ENCODE data around the gene SSTR3. TPM values are rescaled to one million over a fixed set of nuclear protein-coding genes. Genes with fewer than 3 reads are reported as not detected.
"Not testable (repeated sequence)": the region's sequence is repeated elsewhere in the genome, so short reads cannot be mapped to it uniquely, and the experiment has no call there.

The SSTR3 gene
- not detected for polyA plus RNA-seq (2013, experiment 1 of 2; ENCODE audit: insufficient read length)
- not detected for polyA plus RNA-seq (2013, experiment 2 of 2; ENCODE audit: insufficient read length)

DNA sequence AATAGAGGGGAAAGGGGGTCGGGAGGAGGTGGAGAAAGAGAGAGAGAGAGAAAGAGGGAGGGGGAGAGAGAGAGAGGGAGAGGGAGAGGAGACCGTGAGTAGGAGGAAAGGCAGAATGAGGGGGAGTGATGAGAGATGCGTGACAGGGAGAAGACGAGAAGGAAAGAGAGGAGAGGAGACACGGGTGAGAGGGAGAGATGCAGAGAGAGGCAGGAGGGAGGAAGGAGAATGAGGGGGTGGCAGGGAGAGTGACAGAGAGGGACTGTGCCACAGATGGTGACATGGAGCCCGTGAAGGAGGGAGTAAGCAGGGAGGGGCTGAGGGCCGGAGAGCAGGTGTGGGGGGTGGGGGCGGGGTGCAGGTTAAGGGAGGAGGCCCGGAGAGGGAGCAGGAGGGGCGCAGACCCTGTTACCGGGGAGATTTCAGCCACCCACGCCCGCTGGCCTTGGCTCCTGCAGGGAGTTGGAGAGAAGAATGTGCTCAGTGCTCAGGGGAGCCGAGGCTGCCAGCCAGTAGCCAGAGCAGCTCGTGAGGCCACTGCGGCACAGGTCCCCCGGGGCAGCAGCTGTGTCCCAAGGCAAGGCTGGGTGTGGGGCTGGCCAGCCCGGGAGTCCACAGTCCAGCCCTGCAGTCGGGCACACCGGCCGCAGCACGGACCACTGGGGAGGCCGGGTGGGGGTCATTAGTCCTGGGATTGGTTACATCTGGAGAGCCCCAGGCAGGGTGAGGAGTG, at the start of gene SSTR3:
SSTR3 (minus strand) TSS at position 304 of the 733 bp plus-strand sequence. CDS start 4,674 bp downstream, outside the sequence.
- no peak for DNase-seq

DNA sequence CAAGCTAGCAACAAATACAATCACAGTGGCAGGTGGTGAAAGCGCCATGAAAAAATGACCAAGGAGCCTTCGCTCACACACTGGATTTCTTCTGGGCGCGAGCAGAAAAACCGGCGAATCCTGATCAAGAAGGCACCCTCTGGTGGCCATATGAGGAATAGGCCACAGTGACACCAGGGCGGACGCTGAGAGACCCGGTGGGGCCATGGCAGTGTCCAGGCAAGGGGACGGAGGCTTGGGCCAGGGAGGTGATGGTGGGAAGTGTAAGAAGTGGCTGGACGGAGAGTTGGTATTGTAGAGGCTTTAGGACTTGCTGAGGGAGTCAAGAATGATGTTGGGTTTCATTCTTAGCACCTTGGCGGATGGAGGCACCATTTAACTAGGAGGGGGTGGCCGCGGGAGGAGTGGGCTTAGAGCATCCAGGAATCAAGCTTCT, 48.6 kb upstream of the SSTR3 start:
- DNase-seq, result peak; percentile 59

DNA sequence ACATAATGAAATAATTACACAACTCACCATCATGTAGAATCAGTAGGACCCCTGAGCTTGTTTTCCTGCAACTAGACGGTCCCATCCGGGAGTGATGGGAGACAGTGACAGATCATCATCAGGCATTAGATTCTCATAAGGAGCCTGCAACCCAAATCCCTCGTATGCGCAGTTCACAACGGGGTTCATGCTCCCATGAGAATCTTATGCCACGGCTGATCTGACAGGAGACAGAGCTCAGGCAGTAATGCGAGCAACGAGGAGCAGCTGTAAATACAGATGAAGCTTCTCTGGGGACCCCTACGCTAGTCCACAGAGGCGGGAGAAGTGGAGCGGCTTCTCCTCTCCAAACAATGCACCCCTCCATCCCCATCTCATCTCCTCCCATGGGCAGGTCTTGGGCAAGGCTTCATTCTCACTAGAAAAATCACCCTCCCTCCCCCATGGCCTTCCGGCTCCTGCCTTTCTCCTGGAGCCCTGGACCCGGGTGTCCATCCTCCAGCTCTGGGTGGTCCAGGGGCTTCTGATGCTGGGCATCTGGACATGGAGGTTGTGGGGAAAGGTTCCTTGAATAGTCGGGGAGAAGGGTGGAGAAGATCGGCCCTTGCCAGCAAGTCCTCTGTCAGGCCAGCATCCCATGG, 48.0 kb upstream of the SSTR3 start:
- DNase-seq, result no peak

DNA sequence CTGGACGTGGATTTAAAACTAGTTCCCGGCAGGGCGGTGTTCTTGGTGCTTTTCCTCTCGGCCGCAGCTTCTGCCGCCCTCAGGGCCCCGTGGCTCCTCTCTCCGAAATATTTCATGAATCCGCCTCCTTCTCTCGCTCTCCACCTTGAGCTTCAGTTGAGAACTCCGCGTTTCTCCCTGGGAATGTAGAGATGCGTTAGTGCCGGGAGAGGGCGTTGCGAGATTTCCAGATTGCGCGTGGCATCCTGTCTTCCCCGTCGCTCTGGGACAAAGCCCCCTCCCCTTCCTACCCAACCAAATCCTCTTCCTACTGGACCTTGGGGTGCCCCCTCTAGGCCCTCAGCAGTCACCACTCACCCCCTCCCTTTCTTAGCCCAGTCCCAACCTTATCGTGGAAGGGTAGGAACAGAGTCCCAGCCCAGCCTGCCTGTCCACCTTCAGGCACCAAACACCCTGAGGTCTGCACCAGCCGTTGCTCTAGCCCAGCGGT, 47.3 kb upstream of the SSTR3 start:
- peak; percentile 58 for DNase-seq

GRCh38 chr22:37258753-37259401, 46.6 kb upstream of the SSTR3 start:
- DNase-seq, result no peak

- no peak for DNase-seq
Measured at GRCh38 chr22:37258005-37258752, 45.9 kb upstream of the SSTR3 start.

DNA sequence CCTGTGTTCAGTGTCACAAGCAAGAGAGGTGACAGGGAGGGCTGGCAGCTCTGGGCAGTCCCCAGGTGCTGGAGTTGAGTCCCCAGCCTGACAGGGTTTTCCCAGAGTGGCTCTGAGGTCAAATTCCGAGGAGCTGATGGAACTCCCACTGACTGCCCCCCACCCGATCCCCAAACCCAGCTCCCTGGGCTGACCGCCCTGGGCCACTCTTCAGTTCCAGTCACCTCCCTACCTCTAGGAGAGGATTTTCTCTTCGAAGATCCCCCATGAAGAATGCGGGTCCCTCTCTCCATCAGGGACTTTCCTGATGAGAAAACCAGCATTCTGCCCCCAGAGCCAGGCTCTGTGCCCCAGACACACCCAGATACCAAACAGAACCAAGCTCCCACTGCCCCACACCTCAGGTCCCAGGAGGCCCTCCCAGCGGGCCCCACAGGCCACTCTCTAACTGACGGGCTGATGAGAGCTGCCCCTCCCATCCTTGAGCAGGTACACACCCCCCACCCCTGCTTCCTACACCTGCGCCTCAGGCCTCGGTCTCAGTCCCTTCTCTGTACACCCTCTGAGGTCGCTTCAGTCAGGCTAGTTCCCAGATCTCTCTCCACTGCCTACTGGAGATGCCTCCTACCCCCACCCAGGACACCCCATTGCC, 43.9 kb upstream of the SSTR3 start:
- no peak for DNase-seq

GRCh38 chr22:37255558-37256006, 43.3 kb upstream of the SSTR3 start:
- no peak for DNase-seq

DNA sequence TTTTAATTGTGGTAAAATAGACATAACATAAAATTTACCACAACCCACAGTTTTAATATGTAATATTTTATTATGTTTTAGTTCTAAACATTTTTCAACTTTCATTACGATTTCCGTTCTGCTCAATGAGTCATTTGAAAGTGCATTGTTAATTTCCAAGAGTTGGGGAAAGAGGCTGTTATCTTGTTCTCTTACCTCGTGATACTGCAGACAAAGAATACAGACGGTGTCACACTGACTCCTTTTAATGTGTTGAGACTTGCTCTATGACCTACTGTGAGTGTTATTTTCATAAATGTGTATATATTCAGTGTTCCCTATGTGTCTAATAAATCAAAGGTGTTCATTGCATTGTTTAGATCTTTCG, 42.6 kb upstream of the SSTR3 start:
- no peak for DNase-seq

GRCh38 chr22:37254209-37254866, 42.1 kb upstream of the SSTR3 start:
- peak; percentile 80 for DNase-seq

DNA sequence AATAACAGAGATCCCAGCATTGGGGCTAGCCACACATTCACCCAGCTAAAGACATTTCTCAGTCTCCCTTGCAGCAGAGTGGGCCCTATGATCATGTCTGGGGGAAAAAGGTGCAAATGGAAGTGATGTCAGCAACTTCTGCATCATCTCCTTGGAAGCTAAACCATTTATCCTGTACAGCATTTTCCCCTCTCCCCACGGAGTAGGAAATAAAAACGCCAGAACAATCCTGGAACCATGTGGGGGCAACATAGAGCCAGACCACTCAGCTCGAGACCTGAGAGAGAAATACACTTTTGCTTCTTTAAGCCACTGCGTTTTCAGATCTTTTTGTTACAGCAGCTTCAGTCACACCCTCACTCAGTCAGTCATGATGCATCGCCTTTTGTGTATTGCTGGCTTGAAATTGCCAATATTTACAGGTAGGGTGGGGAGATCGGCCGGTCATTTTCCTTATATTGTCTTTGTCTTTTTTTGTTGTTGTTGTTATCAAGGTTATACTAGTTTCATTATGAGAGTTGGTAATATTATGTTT, 40.9 kb upstream of the SSTR3 start:
- no peak for DNase-seq

GRCh38 chr22:37251836-37252235, 39.6 kb upstream of the SSTR3 start:
- not testable (repeated sequence) for DNase-seq

DNA sequence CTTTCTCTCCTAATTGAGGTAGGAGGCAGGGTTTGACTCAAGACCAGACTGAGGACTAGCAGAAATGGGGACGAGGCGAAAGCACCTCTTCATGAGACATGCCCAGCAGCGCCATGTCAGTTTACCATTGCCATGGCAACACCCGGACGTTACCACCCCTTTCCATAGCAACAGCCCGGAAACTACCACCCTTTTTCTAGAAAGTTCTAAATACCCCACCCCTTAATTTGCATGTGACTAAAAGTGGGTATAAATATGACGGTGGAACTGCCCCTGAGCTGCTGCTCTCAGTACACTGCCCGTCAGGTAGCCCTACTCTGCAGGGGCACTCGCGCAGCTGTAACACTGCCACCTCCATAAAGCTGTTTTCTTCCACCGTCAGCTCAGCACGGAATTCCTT, 37.7 kb upstream of the SSTR3 start:
- DNase-seq, result no peak

GRCh38 chr22:37248251-37248650, 36.0 kb upstream of the SSTR3 start:
- DNase-seq, result peak; percentile 23

GRCh38 chr22:37245740-37246139, 33.5 kb upstream of the SSTR3 start:
- no peak for DNase-seq

DNA sequence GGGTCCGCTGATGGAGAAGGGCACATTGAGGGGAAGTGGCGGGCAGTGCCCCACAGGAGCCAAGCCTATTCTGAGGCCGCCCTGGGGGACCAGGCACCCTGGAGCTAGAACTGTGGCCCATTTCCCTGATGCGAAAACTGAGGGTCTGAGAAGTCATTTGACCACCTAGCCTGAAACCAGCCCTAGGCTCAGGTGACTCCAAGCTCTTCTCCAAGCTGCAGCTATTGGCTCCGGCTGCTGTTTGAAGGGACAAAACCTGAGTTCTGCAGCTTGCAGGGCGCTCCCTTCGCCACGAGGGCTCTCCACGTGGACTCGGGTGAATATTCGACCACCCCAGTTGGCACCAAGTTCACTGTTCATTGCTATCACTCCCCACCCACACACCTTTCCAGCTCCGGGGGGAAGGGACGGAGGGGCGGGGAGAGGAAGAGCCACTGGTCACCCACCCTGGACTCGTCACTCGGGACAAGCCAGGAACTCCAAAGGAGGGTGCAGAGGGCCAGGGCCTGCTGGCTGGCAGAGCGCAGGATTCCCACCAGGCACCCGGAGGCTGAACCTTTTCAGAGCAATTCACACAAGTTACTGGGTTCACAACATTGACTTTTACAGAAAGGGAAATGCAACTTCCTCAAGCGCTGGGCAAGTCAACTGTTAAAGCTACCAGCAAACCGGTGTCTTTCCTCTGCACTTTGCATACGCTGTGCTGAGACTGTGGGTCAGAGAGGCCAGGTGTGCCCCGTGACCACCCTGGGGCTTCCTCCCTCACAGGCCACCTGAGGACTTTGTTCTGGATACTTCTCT, 32.8 kb upstream of the SSTR3 start:
- DNase-seq, result no peak

- peak; percentile 49 for DNase-seq
Measured at GRCh38 chr22:37244114-37244921, 32.0 kb upstream of the SSTR3 start, which contains the start of gene RAC2. TSS of gene RAC2 (minus strand) at chr22:37244269. CDS start at chr22:37244148, 121 bp downstream.

DNA sequence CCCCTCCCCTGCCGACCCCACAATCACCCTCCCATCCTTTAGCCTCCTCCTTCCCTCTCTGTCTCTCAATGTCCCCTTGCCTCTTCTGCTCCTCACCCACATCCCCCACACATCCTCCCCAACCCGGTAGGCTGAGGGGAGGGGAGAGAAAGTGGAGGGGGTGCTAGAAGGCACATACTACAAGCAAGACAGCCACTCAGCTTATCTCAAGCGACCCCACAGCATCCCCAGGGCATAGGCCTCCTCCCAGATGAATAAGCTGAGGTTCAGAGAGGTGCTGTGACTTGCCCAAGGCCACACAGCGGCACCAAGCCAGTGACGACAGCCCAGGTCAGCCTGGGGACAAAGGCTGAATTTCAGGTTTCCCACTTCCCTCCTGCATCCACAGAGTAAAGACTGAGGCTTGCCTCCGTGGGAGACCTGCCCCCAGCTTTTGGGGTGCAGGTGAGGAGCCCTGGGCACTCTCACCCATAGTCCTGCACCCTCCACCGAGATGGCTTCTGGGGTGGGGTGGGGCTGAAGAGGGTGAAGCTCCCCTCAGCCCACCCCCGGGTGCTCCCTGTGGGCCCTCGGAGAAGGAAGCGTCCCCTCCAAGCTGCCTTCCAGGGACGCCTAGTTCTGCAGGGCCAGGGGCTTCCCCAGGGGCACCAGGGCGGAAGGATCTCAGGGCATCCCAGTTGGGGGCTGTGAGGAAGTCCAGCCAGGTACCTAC, 31.3 kb upstream of the SSTR3 start:
- DNase-seq, result no peak
